Measurements from ENCODE around the gene PPBP.

DNA sequence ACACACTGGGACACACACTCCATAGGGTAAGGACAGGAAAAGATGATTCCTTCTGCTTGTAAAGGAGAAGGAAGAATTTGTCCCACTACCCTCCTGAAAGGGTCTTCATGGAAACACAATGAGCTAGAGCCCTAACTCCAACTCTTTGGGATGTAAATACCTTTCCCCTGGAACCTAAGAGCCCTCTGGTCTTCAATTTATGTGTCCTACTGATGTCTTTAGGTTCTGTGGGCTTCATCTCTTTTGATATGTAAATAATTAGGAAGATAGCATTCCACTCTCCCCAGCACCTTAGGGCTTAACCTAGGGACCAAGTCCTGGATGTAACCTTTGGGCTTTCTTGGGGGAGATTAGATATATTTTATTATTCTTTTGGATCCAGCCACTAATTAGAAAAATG, 44.4 kb downstream of the PPBP start:
- TF ChIP-seq, protein P1, sequence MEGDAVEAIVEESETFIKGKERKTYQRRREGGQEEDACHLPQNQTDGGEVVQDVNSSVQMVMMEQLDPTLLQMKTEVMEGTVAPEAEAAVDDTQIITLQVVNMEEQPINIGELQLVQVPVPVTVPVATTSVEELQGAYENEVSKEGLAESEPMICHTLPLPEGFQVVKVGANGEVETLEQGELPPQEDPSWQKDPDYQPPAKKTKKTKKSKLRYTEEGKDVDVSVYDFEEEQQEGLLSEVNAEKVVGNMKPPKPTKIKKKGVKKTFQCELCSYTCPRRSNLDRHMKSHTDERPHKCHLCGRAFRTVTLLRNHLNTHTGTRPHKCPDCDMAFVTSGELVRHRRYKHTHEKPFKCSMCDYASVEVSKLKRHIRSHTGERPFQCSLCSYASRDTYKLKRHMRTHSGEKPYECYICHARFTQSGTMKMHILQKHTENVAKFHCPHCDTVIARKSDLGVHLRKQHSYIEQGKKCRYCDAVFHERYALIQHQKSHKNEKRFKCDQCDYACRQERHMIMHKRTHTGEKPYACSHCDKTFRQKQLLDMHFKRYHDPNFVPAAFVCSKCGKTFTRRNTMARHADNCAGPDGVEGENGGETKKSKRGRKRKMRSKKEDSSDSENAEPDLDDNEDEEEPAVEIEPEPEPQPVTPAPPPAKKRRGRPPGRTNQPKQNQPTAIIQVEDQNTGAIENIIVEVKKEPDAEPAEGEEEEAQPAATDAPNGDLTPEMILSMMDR (IDR thresholded peaks at IDR 0.05) = no peak
- TF ChIP-seq POLR2A (IDR thresholded peaks at IDR 0.05) (no peak), POLR2AphosphoS5 (IDR thresholded peaks at IDR 0.05) (no peak)

Measured in transverse colon (tissue), 4 donors.